ENCODE measurements around the gene TAS2R19.

GRCh38 chr12:11022520-11022919, at the start of gene TAS2R19:
- no peak for TF ChIP-seq CTCF (IDR thresholded peaks at IDR 0.05)
- TF ChIP-seq POLR2A (IDR thresholded peaks at IDR 0.05), result no peak
